HG03354 (cell line): ENCODE data around the gene ZC3H7B.
"Not testable (repeated sequence)": the region's sequence is repeated elsewhere in the genome, so short reads cannot be mapped to it uniquely, and the experiment has no call there.

Source experiments
- ATAC-seq: cut with Tn5 transposase; IDR thresholded peaks from one replicate; pipeline ENCODE4 v1.9.1; 2021; ENCODE audit warnings: mild to moderate bottlenecking; ENCODE audit not compliant: unreplicated experiment, poor library complexity, severe bottlenecking

Gene ZC3H7B

DNA sequence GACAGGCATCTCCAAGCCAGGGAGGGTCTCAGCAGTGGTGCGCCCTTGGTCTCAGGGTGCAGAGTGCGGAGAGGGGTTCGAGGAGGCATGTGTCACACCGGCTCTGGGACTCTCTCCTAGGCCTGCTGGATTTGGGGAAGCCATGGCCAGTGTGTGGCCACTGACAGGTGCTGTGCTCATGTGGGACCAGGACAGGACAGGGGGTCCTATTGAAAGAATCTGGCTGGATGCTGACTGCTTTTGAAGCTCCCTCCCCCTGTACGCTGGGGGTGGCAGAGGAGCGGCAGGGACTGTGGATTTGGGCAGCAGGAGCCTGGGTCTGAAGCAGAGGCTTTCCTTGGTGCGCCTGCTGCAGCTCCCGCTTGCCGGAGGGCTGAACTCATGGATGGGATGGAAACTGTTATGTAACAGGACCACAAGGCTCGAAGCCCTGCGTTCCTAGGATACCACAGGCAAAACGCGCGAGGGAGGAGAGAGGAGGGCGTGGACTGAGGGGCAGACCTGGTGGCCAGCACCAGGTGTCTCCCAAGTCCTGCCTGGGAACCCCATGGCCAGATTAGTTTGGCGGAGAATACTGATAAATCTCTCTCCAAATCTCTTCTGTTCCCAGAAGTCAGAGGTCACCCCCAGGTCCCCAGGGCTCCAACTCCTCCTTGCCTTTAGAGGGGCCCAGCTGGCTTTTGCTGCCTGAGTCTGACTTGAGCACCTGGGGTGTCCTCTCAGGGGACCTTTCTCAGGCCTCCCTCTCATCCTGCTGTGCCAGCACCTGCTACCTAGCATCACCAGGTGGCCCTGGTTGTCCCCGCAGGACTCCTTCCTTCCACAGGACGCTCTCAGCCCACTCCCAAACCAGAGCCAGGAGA, 66.6 kb downstream of the ZC3H7B start:
- no peak for ATAC-seq

DNA sequence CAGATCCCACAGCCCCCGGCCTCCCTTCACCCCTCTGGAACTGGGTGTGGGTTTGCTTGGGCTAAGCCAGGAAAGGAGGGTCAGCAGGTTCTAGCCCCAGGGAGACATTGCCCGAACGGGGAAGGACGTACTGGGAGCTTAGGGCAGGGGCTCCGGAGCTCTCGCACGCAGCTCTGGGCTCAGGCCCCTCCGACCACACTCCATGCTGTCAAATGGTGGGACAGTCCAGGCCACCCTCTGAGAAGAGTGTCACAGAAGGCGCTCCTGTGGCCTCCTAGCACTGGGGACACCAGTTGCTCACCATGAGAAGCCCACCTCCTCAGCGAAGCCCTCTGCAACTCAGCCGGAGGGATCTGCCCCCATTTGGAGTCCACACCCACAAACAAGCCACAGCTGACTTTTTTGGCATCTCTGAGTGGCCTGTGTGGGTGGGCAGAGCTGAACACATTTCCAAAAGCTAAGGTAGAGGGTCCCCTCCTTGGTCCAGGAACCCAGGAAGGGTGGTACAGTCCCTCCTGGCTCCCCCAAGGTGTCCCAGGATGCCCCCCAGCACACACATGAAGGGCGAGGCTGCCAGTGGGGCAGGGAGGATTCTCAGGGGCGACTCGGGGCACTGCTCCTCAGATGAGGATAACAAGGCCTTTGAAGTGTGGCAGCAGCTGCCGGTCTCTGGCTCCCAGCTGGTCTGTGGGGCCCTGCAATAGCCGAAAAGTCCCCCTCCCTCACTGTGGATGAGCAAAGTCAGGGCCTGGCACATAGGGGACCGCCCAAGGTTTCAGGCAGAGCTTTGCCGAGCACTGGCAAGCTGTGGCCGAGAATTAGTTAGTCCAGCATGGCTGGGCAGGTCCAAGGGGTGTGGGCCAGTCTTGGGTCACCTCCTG, 67.5 kb downstream of the ZC3H7B start:
- no peak for ATAC-seq

DNA sequence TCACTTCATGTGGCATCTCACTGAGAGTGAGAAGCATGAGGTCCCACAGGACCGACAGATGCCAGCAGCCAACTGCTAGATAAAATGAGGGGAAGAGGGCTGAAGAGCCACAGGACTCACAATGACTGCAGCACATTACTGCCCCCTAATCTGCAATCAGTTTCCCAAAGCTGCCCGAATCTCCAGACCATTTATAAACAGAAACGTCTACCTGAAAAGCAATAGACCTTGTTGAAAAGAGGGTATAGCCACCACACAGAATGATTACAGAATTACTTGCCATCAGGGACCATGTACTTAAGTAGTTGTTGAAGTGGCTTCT, 68.1 kb downstream of the ZC3H7B start:
- no peak for ATAC-seq

DNA sequence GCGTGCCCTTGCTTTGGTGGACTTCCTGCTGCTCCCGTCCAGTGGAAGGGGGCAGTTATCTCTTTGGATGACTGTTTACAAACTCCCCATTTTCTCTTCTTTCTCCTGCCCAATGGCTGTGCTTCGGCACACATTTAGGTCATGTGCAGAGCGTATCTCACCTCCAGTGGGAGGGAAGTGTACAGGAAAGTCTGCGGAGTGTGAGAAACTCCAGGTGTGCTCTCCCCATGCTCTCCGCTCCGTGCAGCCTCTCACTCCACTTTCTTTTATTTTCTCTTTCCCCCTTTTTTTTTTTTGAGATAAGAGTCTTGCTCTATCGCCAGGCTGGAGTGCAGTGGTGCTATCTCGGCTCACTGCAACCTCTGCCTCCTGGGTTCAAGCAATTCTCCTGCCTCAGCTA, 68.5 kb downstream of the ZC3H7B start:
- no peak for ATAC-seq

DNA sequence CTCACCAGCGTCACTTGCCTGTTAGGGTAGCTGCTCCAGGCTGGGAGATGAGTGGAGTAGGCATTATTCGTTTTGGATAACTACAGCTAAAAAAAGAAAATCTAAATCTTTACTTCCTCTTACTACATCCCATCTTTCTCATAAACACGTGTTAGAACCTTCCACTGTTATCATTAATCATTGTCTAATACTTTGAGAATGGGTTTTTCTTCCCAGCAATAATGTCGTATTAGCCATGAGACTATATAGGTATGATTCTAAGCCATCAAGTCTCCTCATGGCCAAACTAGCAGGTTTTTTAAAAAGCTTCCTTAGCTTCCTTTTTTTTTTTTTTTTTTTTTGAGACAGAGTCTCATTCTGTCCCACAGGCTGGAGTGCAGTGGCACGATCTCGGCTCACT, 76.5 kb downstream of the ZC3H7B start:
- ATAC-seq = no peak

DNA sequence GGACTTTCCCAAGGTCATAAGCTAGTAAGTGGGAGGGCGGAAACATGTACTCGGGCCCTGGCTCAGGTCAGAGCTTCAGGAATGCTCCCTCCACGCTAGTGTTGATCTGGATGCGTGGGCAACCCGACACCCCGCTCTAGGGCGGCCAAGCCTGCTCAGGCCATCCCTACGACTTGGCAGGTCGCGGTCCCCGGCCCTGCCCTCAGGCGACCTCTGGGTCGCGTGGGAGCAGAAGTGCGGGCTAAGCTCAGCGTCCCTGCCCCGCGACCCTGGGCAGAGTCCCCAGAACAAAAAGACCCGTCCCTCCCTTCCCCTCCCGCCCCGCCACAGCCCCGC, 79.6 kb downstream of the ZC3H7B start:
- peak; percentile 16 for ATAC-seq

DNA sequence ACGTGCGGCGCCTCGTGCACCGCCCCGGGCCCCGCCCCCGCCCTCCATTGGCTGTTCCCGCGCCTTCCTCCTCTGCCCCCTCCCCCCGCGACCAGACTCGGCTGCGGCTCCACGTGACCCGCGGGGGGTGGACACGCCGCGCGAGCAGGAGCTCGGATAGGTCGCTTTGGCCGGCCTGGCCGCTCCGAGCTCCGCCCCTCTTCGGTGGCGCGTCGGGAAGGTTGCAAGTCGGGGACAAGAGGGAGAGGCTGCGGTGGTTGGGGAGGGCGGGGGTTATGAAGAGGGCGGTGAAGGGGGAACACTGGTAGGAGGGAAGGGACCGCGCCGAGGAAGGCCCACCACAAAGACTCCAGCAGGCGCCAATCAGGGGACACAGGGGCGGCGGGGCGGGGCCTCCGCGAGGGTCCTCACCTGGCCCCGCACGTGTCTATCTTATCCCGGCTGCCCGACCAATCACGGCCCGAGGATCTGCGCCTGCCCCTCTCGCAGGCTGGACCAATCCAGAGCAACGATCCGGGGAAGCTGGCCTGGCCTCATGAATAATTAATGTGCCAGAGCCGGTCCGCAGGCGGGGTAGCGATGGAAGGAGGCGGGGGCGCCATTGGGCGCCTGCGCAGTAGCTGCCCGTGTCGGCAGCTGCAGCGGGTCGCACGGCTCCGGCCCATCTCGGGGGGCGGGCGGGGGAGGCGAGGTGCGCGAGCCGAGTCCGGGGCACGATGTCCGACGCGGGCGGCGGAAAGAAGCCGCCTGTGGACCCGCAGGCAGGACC, 80.2 kb downstream of the ZC3H7B start, which contains the start of gene TEF:
Gene TEF, plus strand, starts transcription at position 614 of the 769 bp plus-strand sequence. Its CDS starts 103 bp downstream, at position 717.
- ATAC-seq = peak; percentile 89

DNA sequence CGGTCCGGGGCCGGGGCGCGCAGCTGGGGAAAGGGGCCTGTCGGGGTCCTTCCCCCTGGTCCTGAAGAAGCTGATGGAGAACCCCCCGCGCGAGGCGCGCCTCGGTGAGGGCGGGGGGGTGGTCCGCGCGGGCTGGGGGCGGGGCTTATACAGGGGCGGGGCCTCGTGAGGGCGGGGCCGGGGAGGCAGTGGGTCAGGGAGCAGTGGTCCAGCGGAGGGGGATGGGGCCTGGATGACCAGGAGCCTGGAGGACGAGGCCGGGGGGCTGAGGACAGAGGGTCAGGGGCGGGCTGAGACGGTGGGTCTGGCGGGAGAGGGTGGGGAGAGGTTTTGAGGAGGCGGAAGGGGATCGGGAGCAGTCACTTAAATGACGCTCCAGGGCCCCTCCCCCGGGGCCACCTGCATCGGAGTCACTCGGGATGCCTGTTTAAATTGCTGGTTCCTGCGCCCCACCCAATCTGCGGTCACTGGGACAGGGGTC, 80.8 kb downstream of the ZC3H7B start:
- ATAC-seq = peak; percentile 38

DNA sequence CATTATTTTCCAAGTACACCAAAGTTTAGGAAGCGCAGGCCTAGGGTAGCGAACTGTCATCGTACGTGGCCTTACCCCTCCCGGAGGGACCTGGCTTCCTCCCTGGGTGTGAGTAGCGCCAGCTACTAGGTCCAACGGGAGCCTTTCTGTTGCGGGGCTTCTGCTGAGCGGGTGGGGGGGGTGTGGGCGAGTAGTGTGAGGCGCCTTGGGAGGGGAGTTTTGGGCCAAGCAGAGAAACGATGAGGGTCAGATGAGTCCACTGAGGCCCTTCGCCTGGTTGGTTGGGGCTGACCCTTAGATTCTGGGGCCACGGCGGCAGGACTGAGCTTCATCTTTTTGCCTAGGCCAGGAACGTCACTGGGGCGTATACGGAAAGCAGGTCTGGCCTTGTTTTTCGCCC, 81.3 kb downstream of the ZC3H7B start:
- ATAC-seq = no peak

DNA sequence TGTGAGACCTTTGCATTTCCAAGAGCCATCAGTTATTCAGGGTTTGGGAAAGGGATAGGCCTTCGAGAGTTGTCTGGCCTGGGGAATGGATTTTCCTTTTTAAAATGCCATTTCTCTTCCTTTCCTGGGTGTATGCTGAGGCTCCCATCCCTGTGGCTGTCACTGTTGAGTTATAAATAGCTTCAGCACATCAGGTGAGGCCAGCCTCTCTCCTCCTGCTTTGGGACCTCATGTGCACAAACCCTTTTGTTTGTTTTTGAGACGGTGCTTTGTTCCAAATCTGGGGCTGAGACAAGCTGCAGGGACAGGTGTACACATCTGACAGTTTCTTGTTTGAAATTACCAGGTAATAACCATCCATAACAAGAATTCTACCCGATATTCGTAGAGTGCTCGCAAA, 81.8 kb downstream of the ZC3H7B start:
- ATAC-seq = no peak

DNA sequence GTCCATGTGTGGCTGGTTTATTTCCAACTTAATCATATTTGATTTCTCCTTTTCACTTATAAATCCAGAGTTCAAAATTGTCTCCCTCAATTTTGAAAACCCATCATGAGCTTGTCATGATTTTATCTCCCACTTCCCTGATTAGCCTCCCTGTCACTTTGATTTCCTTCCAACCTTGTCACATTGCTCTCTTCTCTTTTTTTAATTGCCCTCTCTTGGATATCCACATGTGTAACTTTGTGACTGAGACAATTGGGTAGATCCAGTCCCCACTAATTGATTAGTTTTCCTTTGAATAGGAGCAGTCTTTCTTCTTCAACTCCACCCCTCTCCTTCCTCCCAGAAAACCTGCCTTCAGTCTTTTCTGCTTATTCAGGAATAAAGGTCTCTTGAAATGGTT, 82.8 kb downstream of the ZC3H7B start:
- ATAC-seq = no peak

DNA sequence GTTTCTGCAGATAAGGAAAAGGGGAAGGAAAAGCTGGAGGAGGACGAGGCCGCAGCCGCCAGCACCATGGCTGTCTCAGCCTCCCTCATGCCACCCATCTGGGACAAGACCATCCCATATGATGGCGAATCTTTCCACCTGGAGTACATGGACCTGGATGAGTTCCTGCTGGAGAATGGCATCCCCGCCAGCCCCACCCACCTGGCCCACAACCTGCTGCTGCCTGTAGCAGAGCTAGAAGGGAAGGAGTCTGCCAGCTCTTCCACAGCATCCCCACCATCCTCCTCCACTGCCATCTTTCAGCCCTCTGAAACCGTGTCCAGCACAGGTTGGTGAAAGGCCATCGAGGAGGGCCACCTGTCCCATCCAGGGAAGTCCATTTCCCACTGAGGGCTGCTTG, 86.0 kb downstream of the ZC3H7B start:
- ATAC-seq = no peak

DNA sequence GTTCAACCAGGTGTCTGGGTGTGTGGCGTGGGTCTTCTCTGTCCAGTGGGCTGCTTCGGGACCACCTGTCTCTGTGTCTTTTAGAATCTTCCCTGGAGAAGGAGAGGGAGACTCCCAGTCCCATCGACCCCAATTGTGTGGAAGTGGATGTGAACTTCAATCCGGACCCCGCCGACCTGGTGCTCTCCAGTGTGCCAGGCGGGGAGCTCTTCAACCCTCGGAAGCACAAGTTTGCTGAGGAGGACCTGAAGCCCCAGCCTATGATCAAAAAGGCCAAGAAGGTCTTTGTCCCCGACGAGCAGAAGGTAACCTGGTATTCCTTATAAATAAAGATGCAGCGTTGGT, 92.7 kb downstream of the ZC3H7B start:
- ATAC-seq = no peak

DNA sequence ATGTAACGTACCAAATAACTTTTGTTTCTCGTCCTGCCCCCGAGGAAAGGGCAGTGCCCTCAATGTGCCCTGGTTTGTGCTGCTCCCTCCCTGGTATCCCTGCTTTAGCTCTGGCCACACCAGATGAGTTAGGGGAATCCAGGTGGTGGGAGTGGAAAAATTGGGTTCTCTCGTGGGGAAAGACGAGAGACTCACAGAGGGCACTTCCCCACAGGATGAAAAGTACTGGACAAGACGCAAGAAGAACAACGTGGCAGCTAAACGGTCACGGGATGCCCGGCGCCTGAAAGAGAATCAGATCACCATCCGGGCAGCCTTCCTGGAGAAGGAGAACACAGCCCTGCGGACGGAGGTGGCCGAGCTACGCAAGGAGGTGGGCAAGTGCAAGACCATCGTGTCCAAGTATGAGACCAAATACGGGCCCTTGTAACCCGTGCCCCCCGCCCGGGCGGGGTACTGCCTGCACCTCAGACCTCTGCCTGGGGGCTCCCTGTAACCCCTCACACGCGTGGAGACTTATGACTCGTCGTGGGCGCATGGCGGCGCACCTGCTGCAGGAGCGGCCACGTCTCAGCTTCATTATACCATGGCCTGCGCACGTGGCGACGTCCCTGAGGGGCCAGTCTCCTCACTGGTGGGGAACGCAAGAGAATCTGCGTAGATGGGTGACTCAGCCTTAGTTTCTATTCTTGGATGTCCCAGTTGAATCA, 94.4 kb downstream of the ZC3H7B start:
- ATAC-seq = no peak

DNA sequence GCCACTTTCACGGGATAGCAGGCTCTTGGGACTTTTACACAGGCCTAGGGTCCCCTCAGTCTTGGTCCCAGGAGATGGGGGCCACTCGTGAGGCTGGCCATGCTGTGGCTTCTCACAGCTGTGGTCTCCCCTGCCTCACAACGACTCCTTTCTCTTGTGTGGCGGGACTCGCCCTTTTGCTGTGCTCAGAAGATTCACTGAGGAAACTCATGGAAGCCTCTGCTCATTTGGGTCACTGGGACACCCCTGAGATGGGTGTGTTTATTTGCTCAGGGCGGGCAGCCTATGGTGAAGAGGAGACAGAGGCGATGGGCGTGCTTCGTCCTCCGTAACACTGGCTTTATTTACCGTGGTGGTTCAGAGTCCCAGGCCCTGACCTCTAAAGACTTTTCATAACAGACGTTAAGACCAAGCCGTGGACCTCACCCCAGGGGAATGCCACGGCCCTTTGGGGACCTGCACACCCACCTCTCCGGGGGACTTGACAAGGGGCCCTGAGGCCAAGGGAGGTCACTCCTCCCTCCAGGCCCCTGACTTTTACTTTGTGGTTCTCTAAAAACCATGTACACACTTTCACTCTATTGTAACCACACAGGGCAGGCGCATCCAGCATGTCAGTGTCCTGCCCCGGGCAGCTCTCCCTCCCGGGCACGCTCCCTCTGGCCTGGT, 96.0 kb downstream of the ZC3H7B start:
- ATAC-seq = no peak

DNA sequence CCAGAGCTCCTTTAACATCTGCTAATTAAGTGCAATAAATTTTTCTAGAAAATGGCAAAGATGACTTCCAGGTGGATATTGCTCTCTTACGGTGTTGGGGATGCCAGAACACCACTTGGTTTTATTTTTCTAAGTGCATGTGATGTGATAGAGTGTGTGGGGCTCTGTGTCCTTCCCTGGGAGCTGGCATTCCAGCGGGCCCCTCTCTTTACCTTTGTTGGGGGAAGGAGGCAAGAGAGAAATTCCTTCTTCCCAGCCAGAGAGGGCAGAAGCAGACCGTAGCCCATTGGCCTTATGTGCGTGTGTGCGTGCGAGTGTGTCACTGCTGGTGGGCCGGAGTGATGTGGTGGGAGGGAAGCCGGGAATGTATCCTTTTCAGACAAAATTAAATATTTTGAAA, 97.6 kb downstream of the ZC3H7B start:
- ATAC-seq = no peak

DNA sequence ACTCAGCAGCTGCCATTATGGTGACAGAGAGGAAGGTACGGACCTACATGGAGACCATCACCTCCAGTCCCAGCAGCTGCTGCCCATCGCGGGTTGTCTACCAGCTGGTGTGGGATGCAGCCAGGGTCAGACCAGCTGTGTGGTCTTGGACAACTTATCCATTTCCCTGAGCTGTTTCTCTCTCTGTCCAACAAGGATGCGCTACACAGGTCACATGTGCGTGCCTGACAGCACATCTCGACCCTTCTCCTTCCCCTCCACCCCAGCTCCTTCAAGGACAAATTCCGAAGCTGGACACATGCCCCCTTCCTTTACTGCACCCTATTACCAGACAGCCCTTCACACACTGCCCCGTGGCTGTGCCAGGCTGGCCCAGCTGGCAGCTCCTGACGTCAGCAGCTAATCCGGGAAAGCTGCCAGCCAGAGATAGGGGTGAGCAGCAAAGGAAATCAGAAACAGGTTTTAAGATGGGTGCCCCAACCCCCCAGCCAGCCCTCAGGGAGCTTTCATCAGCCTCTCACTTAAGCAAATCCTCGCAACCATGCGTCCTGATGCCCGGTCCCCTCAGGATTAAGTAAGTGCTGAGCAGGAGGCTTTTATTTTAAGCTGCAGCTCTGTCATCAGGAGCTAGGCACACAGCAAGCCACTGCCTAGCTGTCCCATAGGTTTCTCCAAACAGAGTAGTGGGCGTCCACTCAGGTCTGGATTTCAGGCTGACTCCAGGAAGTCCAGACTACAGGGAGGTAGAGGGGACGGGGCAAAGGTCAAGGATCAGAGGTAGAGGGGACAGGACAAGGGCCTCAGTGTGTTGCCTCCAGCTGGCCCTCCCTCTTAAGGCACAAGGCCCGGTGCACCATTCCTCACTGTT, 100.7 kb downstream of the ZC3H7B start:
- no peak for ATAC-seq

DNA sequence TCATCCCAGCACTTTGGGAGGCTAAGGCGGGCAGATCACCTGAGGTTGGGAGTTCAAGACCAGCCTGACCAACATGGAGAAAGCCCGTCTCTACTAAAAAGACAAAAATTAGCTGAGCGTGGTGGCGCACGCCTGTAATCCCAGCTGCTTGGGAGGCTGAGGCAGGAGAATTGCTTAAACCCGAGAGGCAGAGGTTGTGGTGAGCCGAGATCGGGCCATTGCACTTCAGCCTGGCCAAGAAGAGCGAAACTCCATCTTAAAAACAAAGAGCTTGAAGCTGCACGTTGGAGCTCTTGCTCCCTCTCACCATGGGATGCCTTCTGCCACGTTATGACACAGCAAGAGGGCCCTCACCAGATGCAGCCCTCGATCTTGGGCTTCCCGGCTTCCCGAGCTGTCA, 101.5 kb downstream of the ZC3H7B start:
- not testable (repeated sequence) for ATAC-seq
